Stomach (tissue), 4 donors: ENCODE results near the gene DNTT.

Experiments
- CTCF ChIP-seq, 7 experiments: fragments of 450-650 bp in 4 of 7; fragments of 200-600 bp in 3 of 7; sonication (generic) in 3 of 7; IDR thresholded peaks; one replicate each; pipeline ENCODE4 v1.5.1; 2016 to 2019; ENCODE audit warnings: antibody characterized with exemption in 7 of 7, control low read depth in 2 of 7, mild to moderate bottlenecking in 1 of 7
- EP300 ChIP-seq: sonication (generic); formaldehyde crosslinking; IDR thresholded peaks from one replicate; pipeline ENCODE4 v1.6.1; 2017; ENCODE audit warnings: antibody characterized with exemption
- POLR2A ChIP-seq, 4 donors: fragments of 450-650 bp; IDR thresholded peaks; one replicate each; pipeline ENCODE4 v1.6.1; 2016; ENCODE audit warnings: antibody characterized with exemption in 4 of 4, control low read depth in 2 of 4, mild to moderate bottlenecking in 1 of 4, moderate library complexity in 1 of 4
- POLR2AphosphoS5 ChIP-seq, 3 donors: sonication (generic); formaldehyde crosslinking; IDR thresholded peaks; one replicate each; pipeline ENCODE4 v1.6.1; 2016; ENCODE audit warnings: antibody characterized with exemption in 3 of 3

- TF ChIP-seq POLR2AphosphoS5 (IDR thresholded peaks at IDR 0.05): no peak
- no peak for TF ChIP-seq EP300
- peak in 4 of 7 experiments; percentile 21 to 43 (median 34) for TF ChIP-seq CTCF (IDR thresholded peaks at IDR 0.05)
- TF ChIP-seq POLR2A (IDR thresholded peaks at IDR 0.05): no peak
Observed at GRCh38 chr10:96339956-96340904, 36.0 kb downstream of the DNTT start.
